Activated CD8-positive, alpha-beta T cell treated with anti-CD3 and anti-CD28 coated beads for 36 hours (primary cell): ENCODE measurements around the gene SNX25. TPM values are rescaled to one million over a fixed set of nuclear protein-coding genes. Genes with fewer than 3 reads are reported as not detected.

Experiments
- ATAC-seq: fragments of 200-7000 bp; cut with Tn5 transposase; one replicate; pipeline ENCODE4 v1.10.0; 2021; ENCODE audit warnings: mild to moderate bottlenecking, moderate library complexity
- CTCF ChIA-PET: fragments of 350-600 bp; sonication (Branson Sonifier 250); formaldehyde crosslinking; loops from one replicate; lab custom pipeline; 2021; ENCODE audit warnings: antibody characterized with exemption; lab: Charles Lee
- POLR2A ChIA-PET: fragments of 350-600 bp; sonication (Branson Sonifier 250); formaldehyde crosslinking; loops from one replicate; lab custom pipeline; 2021; ENCODE audit warnings: antibody characterized with exemption; lab: Charles Lee
- DNase-seq: peaks from one replicate; pipeline ENCODE4 v3.0.0-alpha.2; 2020
- H3K27ac Mint-ChIP-seq: one replicate; pipeline ENCODE4 v1.8.0; 2021; ENCODE audit warnings: mild to moderate bottlenecking, mixed read lengths
- H3K27me3 Mint-ChIP-seq: one replicate; pipeline ENCODE4 v1.8.0; 2021; ENCODE audit warnings: mixed read lengths
- H3K36me3 Mint-ChIP-seq: one replicate; pipeline ENCODE4 v1.8.0; 2021; ENCODE audit warnings: low read depth, mixed read lengths
- H3K4me1 Mint-ChIP-seq: one replicate; pipeline ENCODE4 v1.8.0; 2021; ENCODE audit warnings: low read depth, mixed read lengths
- H3K4me3 Mint-ChIP-seq: one replicate; pipeline ENCODE4 v1.8.0; 2021; ENCODE audit warnings: mild to moderate bottlenecking, moderate library complexity, mixed read lengths
- H3K9me3 Mint-ChIP-seq: one replicate; pipeline ENCODE4 v1.8.0; 2021; ENCODE audit warnings: mixed read lengths
- intact Hi-C: fragments of 100-400 bp; cut with micrococcal nuclease; formaldehyde crosslinking; loops from one replicate; pipeline ENCODE4 v1.10.0; 2022
- total RNA-seq, 2 experiments: library from RNA; stranded (reverse); gene quantifications; one replicate each; pipeline ENCODE4 v1.2.3, GENCODE V29; 2021
- TF ChIP-seq, protein P1 (sequence below): fragments of 200-600 bp; IDR thresholded peaks from one replicate; pipeline ENCODE4 v1.8.0; 2022; ENCODE audit warnings: antibody characterized with exemption, mild to moderate bottlenecking

SNX25 gene
- total RNA-seq, 2 experiments from 2014 or later, result 24.0 to 24.3 TPM

DNA sequence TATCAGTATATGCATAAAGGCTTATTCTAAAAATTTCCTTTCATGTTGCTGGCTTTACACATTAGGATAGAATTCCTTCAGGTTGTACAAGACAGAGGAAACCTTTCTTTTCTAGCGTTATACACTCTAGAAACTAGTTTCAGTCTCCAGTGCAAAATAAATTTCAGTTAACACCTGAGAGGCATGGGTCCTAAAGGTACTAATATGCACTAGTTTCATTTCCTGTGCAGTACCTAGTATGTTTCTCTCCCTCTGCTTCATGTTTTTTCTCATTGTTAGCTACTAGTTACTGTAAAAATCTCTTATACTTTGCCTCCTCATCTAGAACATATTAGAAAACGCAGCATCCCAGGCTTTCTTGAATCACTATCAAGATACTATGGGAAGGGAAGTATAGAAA, 54.0 kb downstream of the SNX25 start:
- ChIA-PET CTCF (interaction anchor here (1.1 to 1.2 kb wide), 2 partner anchors 80 to 334 kb away, joined by 3 read pairs; no protein-coding TSS in a partner anchor), POLR2A (no interaction called here)
- DNase-seq (no peak), ATAC-seq (no peak)
- Mint-ChIP-seq H3K36me3 (peaks cover 16% of the 10 kb centered on the region), H3K27ac (no peak overlapping the region), H3K4me1 (peaks cover 24% of the 10 kb centered on the region), H3K9me3 (no peaks in the 10 kb centered on the region), H3K27me3 (no peaks in the 10 kb centered on the region), H3K4me3 (no peak overlapping the region)
- intact Hi-C loops, result no loop called here
- TF ChIP-seq, protein P1, sequence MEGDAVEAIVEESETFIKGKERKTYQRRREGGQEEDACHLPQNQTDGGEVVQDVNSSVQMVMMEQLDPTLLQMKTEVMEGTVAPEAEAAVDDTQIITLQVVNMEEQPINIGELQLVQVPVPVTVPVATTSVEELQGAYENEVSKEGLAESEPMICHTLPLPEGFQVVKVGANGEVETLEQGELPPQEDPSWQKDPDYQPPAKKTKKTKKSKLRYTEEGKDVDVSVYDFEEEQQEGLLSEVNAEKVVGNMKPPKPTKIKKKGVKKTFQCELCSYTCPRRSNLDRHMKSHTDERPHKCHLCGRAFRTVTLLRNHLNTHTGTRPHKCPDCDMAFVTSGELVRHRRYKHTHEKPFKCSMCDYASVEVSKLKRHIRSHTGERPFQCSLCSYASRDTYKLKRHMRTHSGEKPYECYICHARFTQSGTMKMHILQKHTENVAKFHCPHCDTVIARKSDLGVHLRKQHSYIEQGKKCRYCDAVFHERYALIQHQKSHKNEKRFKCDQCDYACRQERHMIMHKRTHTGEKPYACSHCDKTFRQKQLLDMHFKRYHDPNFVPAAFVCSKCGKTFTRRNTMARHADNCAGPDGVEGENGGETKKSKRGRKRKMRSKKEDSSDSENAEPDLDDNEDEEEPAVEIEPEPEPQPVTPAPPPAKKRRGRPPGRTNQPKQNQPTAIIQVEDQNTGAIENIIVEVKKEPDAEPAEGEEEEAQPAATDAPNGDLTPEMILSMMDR, result no peak

DNA sequence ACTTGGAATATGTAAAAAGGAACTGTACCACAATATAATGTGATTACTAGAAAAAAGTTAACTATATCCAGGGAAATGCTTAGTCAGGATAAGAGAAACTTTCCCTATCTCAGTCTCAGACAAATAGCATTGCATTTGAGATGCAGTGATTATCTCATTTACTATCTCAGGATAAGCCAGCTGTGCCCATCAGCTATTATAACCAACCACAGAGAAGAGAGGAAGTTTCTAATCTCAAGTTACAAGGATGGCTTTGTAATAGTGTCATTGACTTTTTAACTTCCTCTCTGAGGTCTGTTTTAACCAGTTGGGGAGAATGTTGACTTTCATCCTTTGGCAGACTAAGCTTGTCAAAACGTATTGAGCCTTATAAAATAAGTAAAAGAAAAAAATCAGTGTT, 56.5 kb downstream of the SNX25 start:
- TF ChIP-seq, protein P1, result no peak
- H3K27ac Mint-ChIP-seq, result no peak overlapping the region
- peaks cover 28% of the 10 kb centered on the region for H3K36me3 Mint-ChIP-seq
- peak; percentile 65 for ATAC-seq
- intact Hi-C loops, result no loop called here
- no peaks in the 10 kb centered on the region for H3K27me3 Mint-ChIP-seq
- ChIA-PET POLR2A (no interaction called here), CTCF (interaction anchor here (2.6 kb wide), 1 partner anchor 9 kb away, joined by 10 read pairs; no protein-coding TSS in a partner anchor)
- no peaks in the 10 kb centered on the region for H3K9me3 Mint-ChIP-seq
- H3K4me1 Mint-ChIP-seq, result peaks cover 14% of the 10 kb centered on the region
- no peak overlapping the region for H3K4me3 Mint-ChIP-seq
- DNase-seq, result no peak

DNA sequence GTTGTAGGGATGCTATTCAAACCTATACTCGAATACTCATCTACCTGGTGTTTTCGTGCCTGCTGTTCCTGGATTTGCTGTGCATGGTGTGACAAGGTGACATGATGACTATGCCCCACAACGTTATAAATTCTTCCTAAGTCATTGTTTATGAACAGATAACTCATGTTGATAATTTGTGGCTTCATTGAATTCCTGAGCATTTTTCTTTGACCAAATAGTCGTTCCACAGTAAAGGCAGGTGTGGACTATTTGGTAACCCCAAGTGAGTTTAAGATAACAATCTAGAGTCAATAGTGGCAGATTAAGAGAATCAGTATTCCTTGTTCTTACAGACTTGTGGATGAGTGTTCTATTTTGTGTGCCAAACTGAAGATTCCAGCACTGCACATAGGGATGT, 59.9 kb downstream of the SNX25 start:
- TF ChIP-seq, protein P1, result no peak
- Mint-ChIP-seq H3K27me3 (no peaks in the 10 kb centered on the region), H3K4me3 (no peak overlapping the region), H3K36me3 (peaks cover 30% of the 10 kb centered on the region), H3K9me3 (no peaks in the 10 kb centered on the region), H3K4me1 (peaks cover 6% of the 10 kb centered on the region), H3K27ac (no peak overlapping the region)
- POLR2A ChIA-PET, result no interaction called here
- DNase-seq (no peak), ATAC-seq (no peak)
- CTCF ChIA-PET, result interaction anchor here (1.0 kb wide), 1 partner anchor 9 kb away, joined by 3 read pairs; no protein-coding TSS in a partner anchor
- intact Hi-C loops, result no loop called here

DNA sequence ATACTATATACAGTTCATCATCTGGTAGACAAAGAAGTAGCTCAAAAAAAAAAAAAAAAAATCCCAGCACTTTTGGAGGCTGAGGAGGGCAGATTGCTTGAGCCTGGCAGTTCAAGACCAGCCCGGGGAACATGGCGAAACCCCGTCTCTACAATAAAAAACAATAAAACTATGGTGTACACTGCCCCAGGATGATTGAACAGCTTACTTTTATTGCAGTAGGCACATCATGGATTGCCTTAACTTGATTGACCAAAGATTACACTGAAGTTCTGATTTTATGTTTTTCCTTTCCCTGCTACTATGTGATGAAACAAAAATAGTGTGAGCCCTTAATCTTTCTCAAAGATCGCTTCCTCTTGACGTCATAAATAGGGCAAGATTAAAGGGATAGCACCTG, 60.6 kb downstream of the SNX25 start:
- POLR2A ChIA-PET, result no interaction called here
- intact Hi-C loops, result no loop called here
- no peaks in the 10 kb centered on the region for H3K9me3 Mint-ChIP-seq
- TF ChIP-seq, protein P1, result no peak
- no peak for ATAC-seq
- peaks cover 27% of the 10 kb centered on the region for H3K36me3 Mint-ChIP-seq
- H3K27me3 Mint-ChIP-seq, result no peaks in the 10 kb centered on the region
- CTCF ChIA-PET, result interaction anchor here (1.0 kb wide), 1 partner anchor 9 kb away, joined by 3 read pairs; no protein-coding TSS in a partner anchor
- no peak overlapping the region for H3K4me3 Mint-ChIP-seq
- H3K4me1 Mint-ChIP-seq, result peaks cover 6% of the 10 kb centered on the region
- no peak overlapping the region for H3K27ac Mint-ChIP-seq
- no peak for DNase-seq

DNA sequence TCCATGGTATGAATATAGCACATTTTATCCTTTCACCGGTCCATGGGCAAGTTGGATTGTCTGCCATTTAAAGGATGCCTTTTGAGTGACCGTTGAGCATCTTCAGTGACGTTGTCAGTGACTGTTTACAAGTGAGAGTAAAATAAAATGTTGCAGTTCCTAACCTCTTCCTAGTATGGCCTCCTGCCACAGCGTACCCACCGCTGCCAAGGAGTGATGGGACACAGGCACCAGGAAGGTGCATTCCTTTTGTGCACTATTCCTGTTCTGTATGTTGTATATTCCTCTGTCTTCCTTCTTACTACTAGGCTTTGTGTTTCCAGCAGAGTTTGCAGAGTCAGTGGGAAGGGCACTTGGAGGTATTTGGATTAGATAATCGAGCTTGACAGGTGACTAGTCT, 61.5 kb downstream of the SNX25 start:
- ChIA-PET POLR2A (no interaction called here), CTCF (no interaction called here)
- DNase-seq (no peak), ATAC-seq (no peak)
- intact Hi-C loops, result no loop called here
- TF ChIP-seq, protein P1, result no peak
- H3K4me1 Mint-ChIP-seq, result peaks cover 3% of the 10 kb centered on the region
- H3K27me3 Mint-ChIP-seq, result no peaks in the 10 kb centered on the region
- no peak overlapping the region for H3K27ac Mint-ChIP-seq
- peaks cover 27% of the 10 kb centered on the region for H3K36me3 Mint-ChIP-seq
- H3K4me3 Mint-ChIP-seq, result no peak overlapping the region
- H3K9me3 Mint-ChIP-seq, result no peaks in the 10 kb centered on the region
